ENCODE measurements around the gene TCEANC2. TPM values are rescaled to one million over a fixed set of nuclear protein-coding genes. Genes with fewer than 3 reads are reported as not detected.

The TCEANC2 gene
- total RNA-seq, 1 experiment from 2014 or later = 8.4 TPM

- Mint-ChIP-seq H3K36me3 (ENCODE audit: insufficient read depth, unreplicated experiment) (no peaks in the 10 kb centered on the region), H3K9me3 (ENCODE audit: low read depth, unreplicated experiment) (no peaks in the 10 kb centered on the region), H3K27ac (ENCODE audit: unreplicated experiment) (no peak overlapping the region), H3K27me3 (ENCODE audit: unreplicated experiment) (no peaks in the 10 kb centered on the region), H3K4me1 (ENCODE audit: low read depth, unreplicated experiment) (no peaks in the 10 kb centered on the region), H3K4me3 (ENCODE audit: low read depth, unreplicated experiment) (no peak overlapping the region)
- TF ChIP-seq CTCF (IDR thresholded peaks at IDR 0.05; ENCODE audit: unreplicated experiment) = no peak
- CTCF ChIA-PET = interaction anchor here (0.7 kb wide), 1 partner anchor 162 kb away, joined by 4 read pairs; no protein-coding TSS in a partner anchor
- intact Hi-C loops (cut with micrococcal nuclease; ENCODE audit: unreplicated experiment) = no loop called here
- BruUV-seq (replicated peaks) = no TSS peak
- no peak for DNase-seq
Observed at GRCh38 chr1:54064299-54064698, 10.9 kb downstream of the TCEANC2 start.

- H3K27ac Mint-ChIP-seq (ENCODE audit: unreplicated experiment) = no peak overlapping the region
- no peaks in the 10 kb centered on the region for H3K9me3 Mint-ChIP-seq (ENCODE audit: low read depth, unreplicated experiment)
- DNase-seq = no peak
- no peak for TF ChIP-seq CTCF (IDR thresholded peaks at IDR 0.05; ENCODE audit: unreplicated experiment)
- no peaks in the 10 kb centered on the region for H3K27me3 Mint-ChIP-seq (ENCODE audit: unreplicated experiment)
- CTCF ChIA-PET = no interaction called here
- no peaks in the 10 kb centered on the region for H3K36me3 Mint-ChIP-seq (ENCODE audit: insufficient read depth, unreplicated experiment)
- BruUV-seq (replicated peaks) = no TSS peak
- no peak overlapping the region for H3K4me3 Mint-ChIP-seq (ENCODE audit: low read depth, unreplicated experiment)
- intact Hi-C loops (cut with micrococcal nuclease; ENCODE audit: unreplicated experiment) = loop anchor here (2.0 kb wide), 1 partner anchor 419 kb away; no protein-coding TSS in a partner anchor
- H3K4me1 Mint-ChIP-seq (ENCODE audit: low read depth, unreplicated experiment) = no peaks in the 10 kb centered on the region
Observed at GRCh38 chr1:54069791-54070170, 16.4 kb downstream of the TCEANC2 start.

- Mint-ChIP-seq H3K9me3 (ENCODE audit: low read depth, unreplicated experiment) (no peaks in the 10 kb centered on the region), H3K27me3 (ENCODE audit: unreplicated experiment) (no peaks in the 10 kb centered on the region), H3K4me1 (ENCODE audit: low read depth, unreplicated experiment) (no peaks in the 10 kb centered on the region), H3K4me3 (ENCODE audit: low read depth, unreplicated experiment) (no peak overlapping the region), H3K36me3 (ENCODE audit: insufficient read depth, unreplicated experiment) (no peaks in the 10 kb centered on the region), H3K27ac (ENCODE audit: unreplicated experiment) (no peak overlapping the region)
- TF ChIP-seq CTCF (IDR thresholded peaks at IDR 0.05; ENCODE audit: unreplicated experiment) = peak; percentile 51
- DNase-seq = no peak
- CTCF ChIA-PET = no interaction called here
- BruUV-seq (replicated peaks) = no TSS peak
- intact Hi-C loops (cut with micrococcal nuclease; ENCODE audit: unreplicated experiment) = loop anchor here (2.0 kb wide), 1 partner anchor 418 kb away; no protein-coding TSS in a partner anchor
Observed at GRCh38 chr1:54070171-54070837, 16.9 kb downstream of the TCEANC2 start.

- no peak for DNase-seq
- Mint-ChIP-seq H3K4me1 (ENCODE audit: low read depth, unreplicated experiment) (no peaks in the 10 kb centered on the region), H3K9me3 (ENCODE audit: low read depth, unreplicated experiment) (no peaks in the 10 kb centered on the region), H3K27me3 (ENCODE audit: unreplicated experiment) (no peaks in the 10 kb centered on the region), H3K27ac (ENCODE audit: unreplicated experiment) (no peak overlapping the region), H3K4me3 (ENCODE audit: low read depth, unreplicated experiment) (no peak overlapping the region), H3K36me3 (ENCODE audit: insufficient read depth, unreplicated experiment) (no peaks in the 10 kb centered on the region)
- intact Hi-C loops (cut with micrococcal nuclease; ENCODE audit: unreplicated experiment) = no loop called here
- CTCF ChIA-PET = no interaction called here
- no TSS peak for BruUV-seq (replicated peaks)
- TF ChIP-seq CTCF (IDR thresholded peaks at IDR 0.05; ENCODE audit: unreplicated experiment) = no peak
Observed at GRCh38 chr1:54077359-54077758, 24.0 kb downstream of the TCEANC2 start.
